Urothelium cell line (cell line): ENCODE data around the gene FHIT.
A peak's percentile ranks its signal among the peaks of the same experiment; 100 is the strongest.

Experiments
- DNase-seq: peaks from one replicate; pipeline ENCODE4 v3.0.0; 2011; ENCODE audit warnings: low spot score, mixed read lengths
- FAIRE-seq: peaks from 2 replicates; lab custom pipeline; 2011; peaks lifted over from hg19 to GRCh38; lab: Jason Lieb, UNC

The FHIT gene

DNA sequence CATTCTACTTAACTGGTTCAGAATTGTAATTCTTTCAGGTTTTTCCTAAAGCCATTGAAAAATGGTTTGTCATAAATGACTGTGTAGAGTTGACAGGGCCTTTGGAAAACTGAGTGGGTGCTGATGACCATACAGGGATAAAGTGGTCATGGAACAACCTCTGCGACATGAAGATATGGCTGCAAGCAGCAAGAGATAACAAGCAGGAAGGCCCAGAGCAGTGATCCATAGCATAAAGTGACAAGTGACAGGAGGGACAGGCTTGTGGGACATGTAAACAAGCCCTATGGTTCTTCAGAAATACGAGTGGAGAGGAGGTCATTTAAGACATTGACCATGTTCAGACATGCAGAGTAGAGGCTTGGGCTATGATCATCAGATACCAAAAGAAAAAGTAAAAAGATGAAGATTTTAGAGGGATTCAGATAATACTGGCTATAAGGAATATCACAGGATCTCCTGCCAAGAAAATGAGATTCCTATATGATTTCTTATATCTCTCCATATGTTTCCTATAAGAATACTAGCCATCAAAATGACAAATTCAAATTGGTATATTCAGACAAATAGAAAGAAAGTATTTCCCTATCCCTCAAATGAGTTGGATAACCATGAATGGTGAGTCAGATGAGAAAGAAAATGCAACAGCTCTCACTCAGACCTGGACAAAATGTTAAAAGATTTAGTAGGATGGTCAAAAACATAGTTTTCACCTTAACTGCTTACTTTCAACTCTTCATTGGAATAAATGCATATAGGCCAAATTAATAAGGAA, 1373.8 kb downstream of the FHIT start:
- FAIRE-seq (no peak), DNase-seq (no peak)

DNA sequence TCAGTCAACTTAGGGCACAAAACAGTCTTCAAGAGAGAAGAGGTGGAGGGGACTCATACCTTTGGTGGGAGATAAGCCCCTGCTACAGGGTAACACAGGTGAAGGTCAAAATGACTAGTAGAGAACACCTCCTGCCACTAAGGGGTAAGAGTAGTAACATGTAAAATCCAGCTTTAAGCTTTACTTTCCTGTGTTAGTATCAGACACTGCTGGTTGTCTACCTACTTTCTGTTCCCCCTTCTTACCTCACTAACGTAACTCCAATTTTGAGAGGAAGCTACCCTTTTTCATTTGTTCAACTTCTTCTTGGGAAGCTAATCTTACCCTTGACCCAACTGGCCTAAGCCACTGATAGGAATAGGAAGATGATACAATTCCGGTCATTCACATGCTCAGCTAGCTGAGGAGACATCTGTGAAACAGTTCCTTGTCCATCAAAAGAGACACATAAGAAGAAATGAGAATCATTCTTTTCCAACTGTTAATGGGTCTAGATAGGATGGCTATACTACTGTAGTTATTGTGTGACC, 1374.7 kb downstream of the FHIT start:
- DNase-seq (no peak), FAIRE-seq (no peak)

DNA sequence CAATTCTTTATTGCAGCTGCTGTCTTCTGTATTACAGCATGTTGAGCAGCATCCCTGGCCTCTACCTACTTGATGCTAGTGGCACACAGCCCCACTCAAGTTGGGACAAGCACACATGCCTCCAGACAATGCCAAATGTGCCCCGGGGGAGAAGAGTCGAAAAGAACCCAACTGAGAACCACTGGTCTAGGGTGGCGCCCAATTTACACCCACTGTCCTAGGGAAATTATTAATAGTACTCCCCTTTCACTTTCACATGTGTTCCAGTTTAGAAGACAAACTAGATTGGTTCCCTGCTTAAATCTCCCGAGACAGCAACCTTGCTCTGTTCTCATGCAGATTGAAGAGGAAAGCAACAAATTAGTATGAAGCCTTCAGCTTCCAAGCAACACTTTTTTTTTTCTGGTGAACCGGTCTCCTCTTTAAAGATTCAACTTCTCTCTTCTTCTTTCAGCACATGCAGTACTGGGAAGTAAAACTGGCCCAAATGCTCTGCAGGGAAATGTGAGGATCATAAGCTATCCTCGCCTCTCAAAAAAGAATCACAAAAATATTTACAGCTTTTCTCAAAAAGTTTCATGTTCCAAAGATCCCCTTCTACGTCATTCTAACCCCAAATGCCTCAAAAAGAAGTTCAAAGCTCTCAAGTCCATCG, 1377.5 kb downstream of the FHIT start:
- DNase-seq (no peak), FAIRE-seq (no peak)

DNA sequence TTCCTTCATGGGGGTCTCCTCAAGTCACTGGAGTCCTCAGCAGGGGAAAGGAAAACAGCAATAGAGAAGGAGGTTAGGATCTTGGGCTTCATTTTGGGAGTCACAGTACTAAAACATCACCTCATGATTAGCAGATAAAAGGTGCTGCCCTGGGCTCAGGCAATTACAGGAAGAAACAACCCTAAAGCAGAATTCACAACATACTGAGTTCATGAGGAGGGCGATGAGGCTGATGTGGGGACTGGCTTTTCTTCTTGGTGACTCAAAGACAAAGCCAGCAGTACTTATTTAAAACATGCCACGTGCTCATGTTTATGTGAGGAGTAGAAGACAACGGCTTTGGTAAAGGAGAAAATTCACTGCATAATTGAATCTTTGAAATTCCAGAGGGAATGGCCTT, 1379.1 kb downstream of the FHIT start:
- DNase-seq: no peak
- no peak for FAIRE-seq

DNA sequence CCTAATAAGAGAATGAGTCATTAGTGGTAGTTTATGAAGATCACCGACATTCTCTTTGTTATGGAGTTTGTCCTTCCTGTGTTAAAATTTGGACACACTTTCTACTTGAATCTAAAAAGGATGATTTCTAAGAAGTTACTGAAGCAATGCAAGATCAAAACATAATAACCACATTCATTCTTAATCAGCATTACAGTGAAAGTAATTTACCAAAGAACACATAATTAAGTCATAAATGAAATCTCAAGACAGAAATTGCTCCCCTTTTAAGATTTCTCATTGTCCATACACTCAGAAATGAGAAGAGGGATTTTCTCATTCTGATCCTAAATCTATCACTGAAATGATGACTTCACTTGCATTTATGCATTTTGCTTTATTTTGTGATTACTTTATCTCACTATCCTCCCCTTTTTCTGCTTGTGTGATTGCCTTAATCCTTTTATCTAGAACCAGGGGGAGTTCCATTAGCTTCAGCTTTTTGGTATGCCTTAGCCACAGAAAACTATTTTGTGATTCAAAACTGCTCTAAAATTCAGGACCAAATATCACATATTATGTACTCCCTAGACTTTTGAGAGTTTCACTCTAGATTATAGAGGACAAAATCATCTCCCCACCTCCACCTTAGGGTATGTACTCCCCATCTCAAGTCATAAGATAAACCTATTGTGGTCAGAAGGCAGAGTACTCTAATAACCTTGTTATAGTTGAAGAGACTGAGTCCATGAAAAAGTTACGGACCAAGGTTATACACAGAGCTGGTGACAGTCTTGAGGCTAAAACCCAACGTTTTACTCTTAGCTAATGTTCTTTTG, 1383.9 kb downstream of the FHIT start:
- DNase-seq: no peak
- FAIRE-seq: no peak

DNA sequence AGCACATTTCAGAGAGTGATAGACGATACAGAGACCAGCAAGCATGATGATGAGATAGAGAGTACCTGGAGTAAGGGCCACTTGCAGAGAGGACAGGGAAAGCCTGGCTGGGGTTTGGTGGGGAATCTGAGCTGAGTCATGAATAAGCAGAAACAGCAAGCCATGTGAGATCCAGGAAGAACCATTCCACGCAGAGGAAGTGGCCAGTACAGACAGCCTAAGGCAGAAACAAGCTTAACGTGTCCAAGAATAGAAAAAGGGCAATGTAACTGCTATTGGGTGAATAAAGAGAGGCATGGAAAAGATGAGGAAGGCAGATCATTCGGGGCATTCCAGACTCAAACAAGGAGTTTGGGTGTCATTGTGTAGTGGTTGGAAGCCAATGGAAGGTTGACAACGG, 1385.2 kb downstream of the FHIT start:
- DNase-seq (no peak), FAIRE-seq (no peak)

DNA sequence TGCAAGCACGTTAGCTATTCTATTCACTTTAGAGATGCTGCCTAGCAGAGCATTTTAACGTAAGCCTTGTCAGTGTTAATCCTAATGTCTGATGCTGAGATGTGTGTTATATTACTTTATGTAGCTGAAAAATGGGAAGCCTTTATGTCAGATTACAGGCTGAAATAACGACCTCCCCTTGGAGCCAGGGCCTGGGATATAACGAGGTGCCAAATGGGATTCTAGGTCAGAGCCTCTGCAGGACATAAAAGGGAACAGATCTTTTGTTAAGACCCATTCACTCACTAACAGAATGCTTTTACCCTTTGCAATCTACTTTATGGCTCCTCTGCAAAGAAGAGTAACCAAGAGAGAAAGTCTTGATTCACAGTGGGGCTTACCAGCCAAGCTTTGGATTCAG, 1385.9 kb downstream of the FHIT start:
- FAIRE-seq (no peak), DNase-seq (no peak)

DNA sequence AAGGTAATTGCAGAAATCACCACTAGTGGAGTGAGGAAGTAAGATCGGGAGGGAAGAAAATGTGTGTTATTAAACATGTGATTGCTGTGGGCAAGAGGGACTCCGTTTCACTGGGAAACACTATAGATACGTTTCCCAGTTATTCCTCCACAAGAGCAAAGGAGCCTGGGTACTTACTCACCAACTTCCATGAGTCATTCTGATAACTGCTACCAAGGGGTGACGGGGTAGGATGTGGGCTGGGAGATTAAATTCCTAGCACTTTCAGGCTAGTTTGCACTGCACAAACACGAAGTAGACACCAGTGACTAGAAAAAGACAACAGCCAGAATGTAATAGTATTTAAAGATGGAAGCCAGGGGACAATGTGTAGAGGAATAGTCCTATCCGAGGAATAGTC, 1388.6 kb downstream of the FHIT start:
- DNase-seq: peak; percentile 62
- FAIRE-seq: no peak

DNA sequence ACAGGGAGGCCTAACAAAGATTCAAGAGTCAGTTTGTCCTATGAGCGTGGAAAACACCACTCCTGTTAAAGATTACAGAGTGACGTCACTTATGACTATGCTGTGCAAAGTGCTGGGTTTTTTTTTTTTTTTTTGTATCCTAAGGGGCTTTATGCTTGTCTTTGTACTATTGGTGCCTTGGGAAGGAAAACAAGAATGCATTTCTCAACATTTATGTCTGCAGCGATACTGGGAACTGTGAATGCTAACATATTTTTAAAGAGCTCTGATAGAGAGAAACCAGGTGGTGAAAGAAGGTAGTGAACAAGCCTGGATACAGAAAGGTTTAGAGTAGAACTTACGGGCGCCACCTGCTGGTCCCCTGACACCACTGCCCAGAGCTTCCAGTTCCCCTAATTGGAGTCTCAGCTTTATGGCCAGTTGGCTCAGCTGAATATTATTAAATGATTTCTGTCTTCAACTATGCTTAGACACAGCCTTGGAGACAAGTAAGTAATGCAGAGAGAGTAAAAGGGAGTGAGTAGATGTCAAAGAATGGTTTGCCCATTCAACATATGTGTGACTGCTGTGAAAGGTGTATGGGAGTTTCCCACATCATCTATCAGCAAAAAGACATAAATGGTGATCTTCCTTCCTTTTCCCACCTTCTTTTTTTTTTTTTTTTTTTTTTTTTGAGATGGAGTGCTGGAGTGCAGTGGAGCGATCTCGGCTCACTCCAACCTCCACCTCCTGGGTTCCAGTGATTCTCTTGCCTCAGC, 1393.5 kb downstream of the FHIT start:
- DNase-seq: peak; percentile 72
- no peak for FAIRE-seq

DNA sequence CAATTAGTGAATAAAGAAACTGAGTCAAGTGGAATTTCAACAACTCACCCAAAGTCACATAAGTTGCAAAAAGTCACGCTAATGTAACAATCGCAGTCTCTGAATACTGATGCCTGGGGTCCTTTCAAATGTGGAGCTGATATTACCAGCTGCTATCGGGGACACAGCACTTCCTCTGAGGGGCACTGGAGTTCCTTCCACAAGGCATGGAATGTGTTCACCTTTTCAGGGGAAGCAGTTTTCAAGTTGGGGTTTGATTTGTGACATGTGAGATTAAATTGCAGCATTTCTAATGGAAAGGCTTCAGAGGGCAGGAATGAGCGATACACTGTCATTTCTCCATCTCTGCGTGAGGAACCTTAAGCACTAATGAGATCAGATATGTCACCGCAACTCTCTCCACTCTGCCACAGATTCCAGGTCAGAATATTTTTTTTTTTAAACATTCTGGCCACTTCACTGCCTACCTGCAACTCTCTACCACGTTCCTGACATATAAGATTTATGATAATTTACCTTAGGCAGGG, 1394.3 kb downstream of the FHIT start:
- FAIRE-seq (no peak), DNase-seq (no peak)

DNA sequence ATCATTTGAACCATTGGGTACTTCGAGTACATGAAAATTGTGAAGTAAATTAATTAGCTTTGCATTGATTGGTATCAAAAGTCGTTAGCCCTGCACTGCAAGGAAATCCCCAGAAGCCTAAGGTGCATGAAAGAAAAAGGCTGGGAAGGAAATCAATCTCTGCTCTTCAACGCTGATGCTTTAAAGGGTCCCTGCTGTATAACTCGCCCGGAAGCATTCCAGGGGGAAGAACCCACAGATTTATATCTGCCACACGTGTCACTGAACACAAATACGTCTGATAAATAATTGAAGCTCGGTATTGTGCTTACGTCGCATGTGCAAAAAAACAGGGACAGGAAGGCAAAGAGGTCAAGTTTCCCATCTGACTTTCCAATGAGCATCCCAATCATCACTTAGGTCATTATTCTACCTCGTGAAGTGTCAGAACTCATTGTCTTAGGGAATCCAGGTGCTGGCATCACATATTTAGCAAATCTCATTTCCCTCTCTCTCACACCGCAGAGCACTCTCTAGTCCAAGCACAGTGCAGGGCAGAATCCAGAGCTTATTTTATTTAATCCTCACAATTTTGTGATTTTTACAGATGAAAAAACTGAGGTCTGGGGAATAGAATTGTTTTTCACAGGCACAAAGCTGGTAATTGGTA, 1397.1 kb downstream of the FHIT start:
- no peak for FAIRE-seq
- no peak for DNase-seq

DNA sequence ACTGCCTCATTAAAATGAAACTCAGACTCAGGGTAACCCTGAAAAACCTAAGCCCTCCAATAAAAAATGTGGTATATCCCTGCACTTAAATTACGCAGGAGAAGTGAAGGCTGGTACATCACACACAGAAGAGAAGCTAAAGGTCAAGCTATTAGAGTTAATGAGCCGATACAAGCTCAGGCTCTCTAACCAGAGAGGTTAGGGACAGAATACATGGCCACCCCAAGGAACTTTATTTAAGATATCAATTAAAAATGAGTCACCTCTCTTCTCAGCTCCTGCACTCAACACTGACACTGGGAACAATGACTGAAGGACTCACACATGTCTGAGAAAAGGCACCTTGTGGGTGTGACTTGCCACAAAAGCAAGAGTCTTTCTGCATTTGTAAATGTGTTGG, 1400.8 kb downstream of the FHIT start:
- DNase-seq (no peak), FAIRE-seq (no peak)

DNA sequence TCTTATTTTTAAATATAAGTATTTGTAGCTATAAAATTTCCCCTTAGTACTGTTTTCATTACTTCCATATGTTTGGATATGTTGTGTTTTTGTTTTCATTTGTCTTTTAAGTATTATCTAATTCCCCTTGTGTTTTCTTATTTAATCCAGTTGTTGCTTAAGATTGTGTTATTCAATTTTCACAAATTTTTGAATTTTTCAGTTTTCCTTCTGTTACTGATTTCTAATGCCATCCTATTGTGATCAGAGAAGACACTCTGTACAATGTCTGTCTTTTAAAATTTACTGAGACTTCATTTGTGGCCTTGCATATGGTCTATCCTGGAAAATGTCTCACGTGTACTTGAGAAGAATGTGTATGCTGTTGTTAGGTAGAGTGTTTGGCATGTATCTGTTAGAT, 1405.9 kb downstream of the FHIT start:
- DNase-seq (no peak), FAIRE-seq (no peak)

DNA sequence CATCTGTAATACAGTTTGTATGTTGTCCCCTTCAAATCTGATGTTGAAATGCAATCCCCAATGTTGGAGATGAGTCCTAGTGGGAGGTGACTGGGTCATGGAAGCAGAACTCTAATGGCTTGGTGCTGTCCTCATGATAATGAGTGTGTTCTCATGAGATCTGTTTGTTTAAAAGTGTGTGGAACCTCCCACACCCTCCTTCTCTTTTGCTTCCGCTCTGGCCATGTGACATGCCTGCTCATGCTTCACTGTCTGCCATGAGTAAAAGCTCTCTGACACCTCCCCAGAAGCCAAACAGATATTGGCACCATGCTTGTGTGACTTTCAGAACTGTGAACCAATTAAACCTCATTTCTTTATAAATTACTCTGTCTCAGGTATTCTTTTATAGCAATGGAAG, 1407.4 kb downstream of the FHIT start:
- DNase-seq (no peak), FAIRE-seq (no peak)

DNA sequence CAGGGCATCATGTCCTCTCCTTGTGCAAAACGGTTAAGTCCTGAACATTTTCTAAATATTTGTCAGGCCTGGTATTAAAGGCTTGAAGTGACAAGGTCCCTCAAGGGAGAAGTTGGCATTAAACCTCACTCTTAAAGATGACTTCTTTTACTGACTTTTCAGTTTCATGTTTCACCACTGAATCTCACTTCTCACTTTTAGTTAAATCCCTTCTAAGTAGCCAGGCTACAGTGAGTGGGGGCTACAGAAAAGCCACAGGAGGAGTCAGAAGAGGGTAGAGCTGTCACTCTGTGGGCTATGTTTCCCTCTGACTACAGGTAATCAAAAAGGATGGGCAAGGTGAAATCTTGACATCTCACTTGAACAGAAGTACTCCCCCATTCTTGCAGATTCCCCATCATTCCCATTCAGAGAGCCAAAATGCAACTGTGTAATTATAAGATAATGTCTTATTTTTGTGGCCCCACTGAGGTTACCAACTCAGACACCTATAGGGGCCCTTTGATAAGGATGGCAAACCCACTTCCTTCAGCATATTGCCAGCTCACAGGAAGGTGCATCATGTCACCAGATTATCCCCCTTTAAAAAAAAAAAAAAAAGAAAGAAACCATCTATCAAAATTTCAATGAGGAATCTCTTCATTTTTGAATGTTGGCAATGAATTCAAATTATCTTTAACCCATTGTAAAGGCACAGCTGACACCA, 1411.3 kb downstream of the FHIT start:
- DNase-seq: no peak

DNA sequence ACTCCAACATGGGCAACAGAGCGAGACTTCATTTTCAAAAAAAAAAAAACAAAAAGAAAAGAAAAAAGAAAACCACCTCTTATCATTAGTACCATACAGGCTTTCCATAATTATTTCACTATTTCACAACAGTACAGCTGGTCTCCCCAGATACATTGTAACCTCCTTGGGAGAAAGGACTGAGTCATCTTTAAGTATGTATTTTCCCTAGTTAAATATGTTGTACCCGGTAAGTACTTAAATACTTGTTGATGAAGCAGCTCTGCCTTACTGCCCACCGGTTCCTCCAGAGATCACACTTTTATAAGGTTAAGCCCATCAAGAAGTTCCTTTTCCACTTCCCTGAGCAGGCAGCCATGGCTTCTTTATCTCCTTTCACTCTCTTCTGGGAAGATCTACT, 1412.0 kb downstream of the FHIT start:
- DNase-seq (no peak), FAIRE-seq (no peak)

More for the DNA sequence above, 1411.3 kb downstream of the FHIT start:
- no peak for FAIRE-seq

DNA sequence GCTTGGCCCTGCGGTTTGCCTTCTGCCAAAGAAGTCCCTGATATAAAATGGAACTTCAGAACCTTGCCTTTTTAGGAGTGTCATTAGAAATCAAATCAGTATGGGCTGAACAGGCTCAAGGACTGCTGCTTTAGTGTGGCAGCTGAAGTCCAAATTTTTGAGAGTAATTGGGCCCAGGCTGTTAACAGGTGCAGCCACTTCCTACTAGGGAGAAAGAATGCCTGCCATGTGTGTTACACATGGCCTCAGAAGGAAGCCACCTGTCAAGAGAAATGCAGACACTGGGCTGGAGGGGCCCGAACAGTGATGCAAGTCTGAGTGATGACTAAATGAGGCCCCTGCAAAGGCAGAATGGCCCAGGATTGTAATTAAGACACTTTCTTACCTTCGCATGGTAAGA, 1414.7 kb downstream of the FHIT start:
- DNase-seq: no peak
- FAIRE-seq: no peak

DNA sequence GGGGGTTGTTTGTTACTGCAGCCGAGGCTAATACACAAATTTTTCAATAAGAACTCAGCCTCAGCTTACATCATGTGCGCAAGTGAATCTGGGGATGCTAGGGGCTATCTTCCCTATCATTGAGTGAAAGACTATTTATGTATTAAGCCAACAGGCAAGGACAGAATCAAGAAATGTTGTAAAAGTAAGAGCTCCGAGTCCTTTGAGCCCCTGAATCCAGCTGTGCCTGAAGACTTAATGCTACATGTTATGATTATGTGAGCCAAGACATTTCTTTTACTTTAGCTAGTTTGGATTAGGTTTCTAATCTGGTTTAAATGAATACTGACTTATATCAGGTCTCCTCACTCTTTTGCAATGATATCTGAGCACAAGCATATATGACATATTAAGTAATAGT, 1418.5 kb downstream of the FHIT start:
- DNase-seq (no peak), FAIRE-seq (no peak)

DNA sequence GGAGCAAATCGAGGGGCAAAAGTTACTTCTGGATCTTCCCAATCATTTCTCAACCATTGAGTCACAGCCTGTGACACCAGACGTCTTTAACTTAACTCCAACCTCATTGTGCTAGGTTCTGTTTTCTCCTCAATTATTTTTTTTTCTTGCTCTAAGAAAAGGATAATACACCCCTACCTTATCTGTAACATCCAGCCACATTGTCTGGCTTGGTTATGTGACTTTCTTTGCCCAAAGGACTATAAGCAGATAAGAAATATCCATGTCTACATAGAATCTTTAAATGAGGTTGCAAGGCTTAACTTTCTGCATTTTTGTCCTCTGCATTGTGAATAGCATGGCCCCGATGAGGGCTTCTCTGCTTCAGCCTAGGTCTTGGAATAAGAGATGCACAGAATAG, 1419.0 kb downstream of the FHIT start:
- FAIRE-seq (no peak), DNase-seq (no peak)
